ENCODE results near the gene USP54.
"Not testable (repeated sequence)": the region's sequence is repeated elsewhere in the genome, so short reads cannot be mapped to it uniquely, and the experiment has no call there.

- TF ChIP-seq POLR2A, CTCF (IDR thresholded peaks at IDR 0.05): not testable (repeated sequence)
Measured at GRCh38 chr10:73567025-73567424, 24.1 kb downstream of the USP54 start.
